GM18951 (cell line): Measurements from ENCODE around the gene SMAD2.
"Not testable (repeated sequence)": the region's sequence is repeated elsewhere in the genome, so short reads cannot be mapped to it uniquely, and the experiment has no call there.

Source experiments
- POLR2A ChIP-seq: IDR thresholded peaks from 4 replicates; pipeline ENCODE4 v1.6.1; 2011; ENCODE audit warnings: mild to moderate bottlenecking; ENCODE audit not compliant: insufficient read length, insufficient read depth; ENCODE audit errors: extremely low read depth
- in situ Hi-C: fragments of 300-500 bp; cut with MboI; formaldehyde crosslinking; loops from one replicate; pipeline ENCODE4 v1.12.0; 2022; ENCODE audit warnings: low sequenced_read_pairs, mixed read lengths, inconsistent platforms; ENCODE audit not compliant: unreplicated experiment

The SMAD2 gene

GRCh38 chr18:47832348-47832747 lies 98.1 kb downstream of the SMAD2 start:
- in situ Hi-C loops = no loop called here
- no peak for TF ChIP-seq POLR2A

GRCh38 chr18:47831351-47831750 lies 99.1 kb downstream of the SMAD2 start:
- in situ Hi-C loops = no loop called here
- no peak for TF ChIP-seq POLR2A

GRCh38 chr18:47830772-47831171 lies 99.7 kb downstream of the SMAD2 start:
- TF ChIP-seq POLR2A = no peak
- in situ Hi-C loops = no loop called here

DNA sequence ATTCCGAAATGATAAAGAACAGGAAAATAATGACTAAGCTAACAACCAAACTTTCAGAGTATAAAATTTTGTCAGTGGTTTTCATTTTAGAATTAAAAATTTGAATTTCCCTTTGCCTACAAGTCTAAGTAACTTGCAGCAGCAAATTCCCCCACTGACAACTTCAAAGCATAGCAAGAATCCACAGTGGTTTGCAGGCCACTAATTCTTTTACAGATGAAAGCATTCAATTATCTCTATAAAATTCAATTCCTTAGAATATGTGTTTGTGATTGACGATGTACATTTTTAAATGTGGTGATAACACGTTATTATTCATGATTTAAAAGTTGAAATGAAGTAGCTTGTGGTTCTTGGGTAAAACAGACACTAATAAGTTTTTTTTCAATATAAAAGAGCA lies 100.6 kb downstream of the SMAD2 start:
- TF ChIP-seq POLR2A = no peak
- in situ Hi-C loops = no loop called here

GRCh38 chr18:47828031-47828430 lies 102.4 kb downstream of the SMAD2 start:
- in situ Hi-C loops = not testable (repeated sequence)

GRCh38 chr18:47826157-47827074 lies 104.0 kb downstream of the SMAD2 start:
- TF ChIP-seq POLR2A = no peak
- in situ Hi-C loops = no loop called here

- TF ChIP-seq POLR2A = no peak
- in situ Hi-C loops = no loop called here
These were observed 109.1 kb downstream of the SMAD2 start for GRCh38 chr18:47821314-47821713.

DNA sequence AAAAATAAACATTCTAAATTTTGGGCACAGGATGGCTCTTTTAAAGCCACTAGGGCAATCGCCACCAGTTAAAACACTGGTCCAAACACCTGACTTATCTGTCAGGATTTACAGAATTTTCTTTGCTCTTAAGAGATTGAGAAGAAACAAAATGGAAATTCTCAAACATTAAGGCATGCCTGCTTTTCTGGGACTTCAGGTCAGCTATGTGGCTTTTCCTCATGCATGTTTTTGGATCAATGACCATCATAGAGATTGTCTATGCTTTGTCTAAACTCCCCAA lies 112.7 kb downstream of the SMAD2 start:
- in situ Hi-C loops = no loop called here
- no peak for TF ChIP-seq POLR2A

DNA sequence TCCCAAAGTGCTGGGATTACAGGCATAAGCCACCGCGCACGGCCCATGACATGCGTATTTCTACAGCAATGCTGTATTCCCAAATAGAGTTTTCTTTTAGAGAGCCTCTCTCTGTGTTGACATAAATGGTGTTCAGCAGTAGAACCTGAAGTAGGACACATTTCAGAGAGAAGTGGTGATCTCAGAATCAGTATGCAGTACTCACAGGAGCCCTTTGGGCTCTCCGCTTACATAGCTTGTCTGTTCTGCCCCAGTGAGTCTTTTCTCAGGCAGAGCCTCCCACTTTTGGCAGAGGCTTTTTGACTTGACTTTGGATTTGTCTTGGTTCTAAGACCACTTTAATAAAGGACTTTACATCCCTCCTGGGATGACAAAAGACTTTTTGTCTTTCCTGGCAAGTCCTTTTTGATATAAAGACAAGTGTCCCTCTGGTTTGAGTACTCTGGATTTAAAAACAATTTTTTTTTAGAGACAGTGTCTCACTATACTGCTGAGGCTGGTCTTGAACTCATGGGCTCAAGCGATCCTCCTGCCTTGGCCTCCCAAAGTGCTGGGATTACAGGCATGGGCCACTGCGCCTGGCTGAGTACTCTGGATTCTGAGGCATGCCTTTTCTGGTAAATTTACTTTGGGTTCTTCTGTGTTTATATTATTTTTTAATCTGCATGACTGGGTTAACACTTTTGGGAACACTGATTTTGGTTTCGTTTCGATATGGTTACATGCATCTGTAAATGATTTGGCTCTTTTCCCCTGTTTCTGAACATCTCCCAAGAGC lies 113.3 kb downstream of the SMAD2 start:
- in situ Hi-C loops = no loop called here
- no peak for TF ChIP-seq POLR2A

DNA sequence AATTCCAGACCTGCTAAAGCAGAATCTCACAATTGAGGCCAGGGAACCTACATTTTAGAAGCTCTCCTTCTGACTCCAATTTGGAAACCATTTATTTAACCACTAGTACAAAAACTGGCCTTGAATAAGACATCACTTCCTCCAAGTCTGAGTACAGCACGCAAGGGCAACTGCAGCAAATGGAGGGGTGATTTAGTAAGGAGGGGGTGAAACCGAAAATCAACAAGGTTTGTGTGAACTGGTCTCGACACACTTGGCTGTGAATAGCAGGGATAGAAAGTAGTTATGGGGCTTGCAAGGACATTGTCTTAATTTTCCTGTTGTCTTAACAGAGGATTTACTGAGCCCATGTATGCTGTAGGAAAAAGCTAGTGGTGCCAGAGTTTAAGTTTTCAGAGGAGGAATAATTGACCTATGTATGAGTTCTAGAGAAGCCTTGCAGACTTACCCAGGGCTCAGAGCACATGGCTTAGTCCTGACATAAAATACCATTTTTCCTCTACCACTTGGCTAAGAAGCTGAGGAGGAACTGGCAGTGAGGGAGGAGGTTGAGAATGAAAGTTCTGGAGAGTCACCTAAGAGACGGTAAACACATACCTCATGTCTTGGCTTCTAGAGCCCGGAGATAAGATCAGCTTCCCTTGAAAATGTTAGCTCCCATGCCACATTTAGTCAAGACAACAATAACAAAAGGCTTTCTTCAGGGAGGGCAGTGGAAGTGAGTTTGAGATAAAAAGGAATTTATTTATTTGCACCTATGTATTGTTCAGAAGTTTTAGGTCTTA lies 114.8 kb downstream of the SMAD2 start:
- in situ Hi-C loops = no loop called here
- TF ChIP-seq POLR2A = no peak

GRCh38 chr18:47809420-47809819 lies 121.0 kb downstream of the SMAD2 start:
- in situ Hi-C loops = no loop called here
- TF ChIP-seq POLR2A = no peak

- in situ Hi-C loops = no loop called here
- no peak for TF ChIP-seq POLR2A
These were observed 127.7 kb downstream of the SMAD2 start for GRCh38 chr18:47802802-47803201.

DNA sequence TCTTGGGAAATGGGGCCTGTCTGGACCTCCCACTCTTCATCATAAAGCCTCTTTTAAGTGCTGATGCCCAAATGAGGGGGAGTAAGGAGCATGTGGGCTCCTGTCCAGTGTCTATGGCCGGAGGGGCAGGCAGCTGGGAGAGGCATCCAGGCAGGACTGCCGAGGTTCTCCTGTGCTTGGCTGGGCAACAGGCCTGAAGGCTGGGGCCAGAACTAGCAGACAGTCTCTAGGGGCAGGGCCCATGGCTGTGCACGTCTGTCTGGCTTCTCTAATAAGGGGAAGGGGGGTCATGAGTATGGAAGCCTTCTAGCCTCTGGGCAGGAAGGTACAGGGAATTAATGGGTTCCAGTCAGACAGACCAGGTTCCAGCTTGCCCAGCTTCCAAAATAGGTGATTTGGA lies 128.6 kb downstream of the SMAD2 start:
- no peak for TF ChIP-seq POLR2A
- in situ Hi-C loops = no loop called here
